ENCODE data around the gene LRRC8C. TPM values are rescaled to one million over a fixed set of nuclear protein-coding genes. Genes with fewer than 3 reads are reported as not detected.

The LRRC8C gene
- total RNA-seq, 1 donor from 2014 or later = 2.3 TPM

DNA sequence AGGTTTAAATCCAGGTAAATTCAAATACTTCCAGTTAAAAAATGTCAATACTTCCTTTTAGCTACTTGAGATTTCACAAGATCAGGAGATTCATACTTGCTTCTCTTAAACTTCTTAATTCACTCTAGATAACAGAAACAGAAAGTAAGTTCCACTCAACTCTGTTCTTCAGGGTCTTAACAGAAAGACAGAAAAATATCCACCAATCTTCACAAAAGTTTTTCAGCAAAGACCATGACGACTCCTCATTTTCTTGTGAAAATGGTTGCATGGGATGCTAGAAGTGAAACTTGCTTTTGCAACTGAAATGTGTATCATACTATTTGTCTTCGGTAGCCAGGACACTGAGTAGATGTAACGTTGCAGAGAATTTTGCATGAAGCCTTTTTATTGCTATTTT, 12.3 kb upstream of the LRRC8C start:
- H3K4me3 Mint-ChIP-seq (ENCODE audit: unreplicated experiment) = no peak overlapping the region
- no peaks in the 10 kb centered on the region for H3K27me3 Mint-ChIP-seq (ENCODE audit: low read depth, unreplicated experiment)
- no peaks in the 10 kb centered on the region for H3K4me1 Mint-ChIP-seq (ENCODE audit: low read depth, unreplicated experiment)
- Histone ChIP-seq H3K36me3 (ENCODE audit: insufficient read depth, low read length) (no peaks in the 10 kb centered on the region), H3K4me3 (ENCODE audit: insufficient read depth, low read depth, low read length) (no peak overlapping the region), H3K79me2 (ENCODE audit: insufficient read depth, low read length) (no peaks in the 10 kb centered on the region), H3K27ac (ENCODE audit: low read depth, low read length) (no peak overlapping the region), H3K9me3 (ENCODE audit: insufficient read depth, low read depth, low read length) (no peaks in the 10 kb centered on the region), H4K20me1 (ENCODE audit: insufficient read depth, low read length) (no peaks in the 10 kb centered on the region), H3K4me1 (ENCODE audit: insufficient read depth, low read length) (no peaks in the 10 kb centered on the region), H3K9ac (ENCODE audit: low read length) (no peak overlapping the region), H3K27me3 (ENCODE audit: insufficient read depth, low read length) (no peaks in the 10 kb centered on the region), H2AFZ (ENCODE audit: low read depth, low read length) (no peak overlapping the region), H3K4me2 (ENCODE audit: low read length) (no peak overlapping the region)
- no peaks in the 10 kb centered on the region for H3K36me3 Mint-ChIP-seq (ENCODE audit: low read depth, unreplicated experiment)
- peaks cover 6% of the 10 kb centered on the region for H3K9me3 Mint-ChIP-seq (ENCODE audit: unreplicated experiment)
- no peak for FAIRE-seq
- no peak overlapping the region for H3K27ac Mint-ChIP-seq (ENCODE audit: unreplicated experiment)
- no peak for DNase-seq (ENCODE audit: low read depth)
- TF ChIP-seq, protein P1, sequence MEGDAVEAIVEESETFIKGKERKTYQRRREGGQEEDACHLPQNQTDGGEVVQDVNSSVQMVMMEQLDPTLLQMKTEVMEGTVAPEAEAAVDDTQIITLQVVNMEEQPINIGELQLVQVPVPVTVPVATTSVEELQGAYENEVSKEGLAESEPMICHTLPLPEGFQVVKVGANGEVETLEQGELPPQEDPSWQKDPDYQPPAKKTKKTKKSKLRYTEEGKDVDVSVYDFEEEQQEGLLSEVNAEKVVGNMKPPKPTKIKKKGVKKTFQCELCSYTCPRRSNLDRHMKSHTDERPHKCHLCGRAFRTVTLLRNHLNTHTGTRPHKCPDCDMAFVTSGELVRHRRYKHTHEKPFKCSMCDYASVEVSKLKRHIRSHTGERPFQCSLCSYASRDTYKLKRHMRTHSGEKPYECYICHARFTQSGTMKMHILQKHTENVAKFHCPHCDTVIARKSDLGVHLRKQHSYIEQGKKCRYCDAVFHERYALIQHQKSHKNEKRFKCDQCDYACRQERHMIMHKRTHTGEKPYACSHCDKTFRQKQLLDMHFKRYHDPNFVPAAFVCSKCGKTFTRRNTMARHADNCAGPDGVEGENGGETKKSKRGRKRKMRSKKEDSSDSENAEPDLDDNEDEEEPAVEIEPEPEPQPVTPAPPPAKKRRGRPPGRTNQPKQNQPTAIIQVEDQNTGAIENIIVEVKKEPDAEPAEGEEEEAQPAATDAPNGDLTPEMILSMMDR (IDR thresholded peaks at IDR 0.05; ENCODE audit: insufficient read depth, low read depth, low read length) = no peak
- TF ChIP-seq EZH2 (IDR thresholded peaks at IDR 0.05; ENCODE audit: insufficient read depth, low read length) = no peak

DNA sequence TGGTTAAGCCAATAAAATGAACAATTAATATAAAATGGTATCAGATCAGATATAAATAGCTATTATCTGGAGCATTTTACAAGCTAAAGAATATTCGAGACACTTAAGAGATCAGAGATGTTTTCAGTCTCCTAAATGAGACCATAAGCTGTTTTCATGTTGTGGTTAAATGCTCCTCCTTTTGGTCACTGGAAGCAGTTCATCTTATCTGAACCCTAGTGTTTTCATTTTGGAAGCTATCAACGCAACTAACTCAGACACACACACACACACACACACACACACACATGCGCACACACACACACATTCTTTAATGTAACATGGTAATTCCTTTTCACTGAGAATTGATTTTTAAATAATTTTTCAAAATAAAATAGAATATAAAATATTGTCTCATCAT, 10.0 kb upstream of the LRRC8C start:
- FAIRE-seq (no peak), DNase-seq (ENCODE audit: low read depth) (no peak)
- Histone ChIP-seq H3K27me3 (ENCODE audit: insufficient read depth, low read length) (no peaks in the 10 kb centered on the region), H3K4me1 (ENCODE audit: insufficient read depth, low read length) (no peaks in the 10 kb centered on the region), H4K20me1 (ENCODE audit: insufficient read depth, low read length) (no peaks in the 10 kb centered on the region), H3K9me3 (ENCODE audit: insufficient read depth, low read depth, low read length) (no peaks in the 10 kb centered on the region), H3K79me2 (ENCODE audit: insufficient read depth, low read length) (no peaks in the 10 kb centered on the region), H2AFZ (ENCODE audit: low read depth, low read length) (no peak overlapping the region), H3K9ac (ENCODE audit: low read length) (no peak overlapping the region), H3K27ac (ENCODE audit: low read depth, low read length) (no peak overlapping the region), H3K36me3 (ENCODE audit: insufficient read depth, low read length) (no peaks in the 10 kb centered on the region), H3K4me2 (ENCODE audit: low read length) (no peak overlapping the region), H3K4me3 (ENCODE audit: insufficient read depth, low read depth, low read length) (no peak overlapping the region)
- Mint-ChIP-seq H3K4me1 (ENCODE audit: low read depth, unreplicated experiment) (no peaks in the 10 kb centered on the region), H3K27ac (ENCODE audit: unreplicated experiment) (no peak overlapping the region), H3K36me3 (ENCODE audit: low read depth, unreplicated experiment) (no peaks in the 10 kb centered on the region), H3K4me3 (ENCODE audit: unreplicated experiment) (no peak overlapping the region), H3K9me3 (ENCODE audit: unreplicated experiment) (no peaks in the 10 kb centered on the region), H3K27me3 (ENCODE audit: low read depth, unreplicated experiment) (no peaks in the 10 kb centered on the region)
- no peak for TF ChIP-seq EZH2 (IDR thresholded peaks at IDR 0.05; ENCODE audit: insufficient read depth, low read length)
- TF ChIP-seq, protein P1 (IDR thresholded peaks at IDR 0.05; ENCODE audit: insufficient read depth, low read depth, low read length) = no peak

DNA sequence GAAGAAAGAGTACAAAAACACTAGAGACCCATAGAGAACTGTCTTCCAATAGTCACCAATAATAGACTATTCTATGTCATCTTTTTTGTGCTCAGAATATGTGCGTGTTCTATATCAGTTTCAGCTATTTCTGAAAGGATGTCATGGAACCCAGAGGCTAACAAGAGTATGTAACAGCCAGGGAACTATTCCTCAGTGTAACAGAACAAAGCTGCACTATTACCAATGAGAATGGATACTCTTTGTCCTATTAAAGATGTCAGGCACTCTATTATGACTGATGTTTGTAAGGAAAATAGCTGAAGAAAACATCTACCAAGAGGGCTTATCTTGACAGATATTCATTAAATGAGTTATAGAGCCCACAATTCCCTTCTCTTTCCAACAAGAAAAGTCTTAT, 8.6 kb upstream of the LRRC8C start:
- no peak overlapping the region for H3K27ac Mint-ChIP-seq (ENCODE audit: unreplicated experiment)
- no peak overlapping the region for H2AFZ ChIP-seq (ENCODE audit: low read depth, low read length)

More for the DNA sequence above, 8.6 kb upstream of the LRRC8C start:
- Histone ChIP-seq H3K9me3 (ENCODE audit: insufficient read depth, low read depth, low read length) (no peaks in the 10 kb centered on the region), H3K36me3 (ENCODE audit: insufficient read depth, low read length) (no peaks in the 10 kb centered on the region), H3K27ac (ENCODE audit: low read depth, low read length) (no peak overlapping the region), H3K79me2 (ENCODE audit: insufficient read depth, low read length) (no peaks in the 10 kb centered on the region), H3K4me1 (ENCODE audit: insufficient read depth, low read length) (no peaks in the 10 kb centered on the region), H3K27me3 (ENCODE audit: insufficient read depth, low read length) (no peaks in the 10 kb centered on the region), H3K4me2 (ENCODE audit: low read length) (no peak overlapping the region), H3K9ac (ENCODE audit: low read length) (no peak overlapping the region), H3K4me3 (ENCODE audit: insufficient read depth, low read depth, low read length) (no peak overlapping the region), H4K20me1 (ENCODE audit: insufficient read depth, low read length) (no peaks in the 10 kb centered on the region)
- Mint-ChIP-seq H3K4me1 (ENCODE audit: low read depth, unreplicated experiment) (no peaks in the 10 kb centered on the region), H3K27me3 (ENCODE audit: low read depth, unreplicated experiment) (peaks cover 7% of the 10 kb centered on the region), H3K9me3 (ENCODE audit: unreplicated experiment) (no peaks in the 10 kb centered on the region), H3K4me3 (ENCODE audit: unreplicated experiment) (no peak overlapping the region), H3K36me3 (ENCODE audit: low read depth, unreplicated experiment) (no peaks in the 10 kb centered on the region)
- no peak for TF ChIP-seq EZH2 (IDR thresholded peaks at IDR 0.05; ENCODE audit: insufficient read depth, low read length)
- TF ChIP-seq, protein P1 (IDR thresholded peaks at IDR 0.05; ENCODE audit: insufficient read depth, low read depth, low read length) = no peak
- DNase-seq (ENCODE audit: low read depth) (no peak), FAIRE-seq (no peak)

Data from astrocyte (in vitro differentiated cells and primary cell).